Measurements from ENCODE around the gene CHN2.

GRCh38 chr7:29412912-29413311 lies 218.3 kb downstream of the CHN2 start:
- TF ChIP-seq CTCF (IDR thresholded peaks at IDR 0.05; ENCODE audit: insufficient read depth, low read length, poor library complexity, severe bottlenecking) (no peak), EZH2phosphoT487 (conservative IDR thresholded peaks at IDR 0.05; ENCODE audit: low read length) (no peak)
